Measurements from ENCODE around the gene SYNGR1.

Gene SYNGR1

GRCh38 chr22:39375646-39376045 is 25.9 kb downstream of the SYNGR1 start:
- H2AFZ ChIP-seq (ENCODE audit: low read depth, low read length) = no peak overlapping the region
- peaks cover 11% of the 10 kb centered on the region for H3K36me3 ChIP-seq (ENCODE audit: insufficient read depth, low read length)
- no peaks in the 10 kb centered on the region for H3K27me3 ChIP-seq (ENCODE audit: insufficient read depth, low read length)
- no peaks in the 10 kb centered on the region for H3K4me1 ChIP-seq (ENCODE audit: insufficient read depth, low read length)
- H3K9me3 ChIP-seq (ENCODE audit: low read length) = peaks cover 5% of the 10 kb centered on the region
- no peak overlapping the region for H3K4me3 ChIP-seq (ENCODE audit: low read length)

- H3K4me3 ChIP-seq (ENCODE audit: low read length) = no peak overlapping the region
- no peaks in the 10 kb centered on the region for H3K27me3 ChIP-seq (ENCODE audit: insufficient read depth, low read length)
- peaks cover 16% of the 10 kb centered on the region for H3K36me3 ChIP-seq (ENCODE audit: insufficient read depth, low read length)
These were observed 30.3 kb downstream of the SYNGR1 start for GRCh38 chr22:39379756-39380730.

GRCh38 chr22:39381009-39381755 is 31.4 kb downstream of the SYNGR1 start:
- H3K4me1 ChIP-seq (ENCODE audit: insufficient read depth, low read length) = no peaks in the 10 kb centered on the region
- H3K9me3 ChIP-seq (ENCODE audit: low read length) = no peaks in the 10 kb centered on the region
- H2AFZ ChIP-seq (ENCODE audit: low read depth, low read length) = no peak overlapping the region
- H3K27me3 ChIP-seq (ENCODE audit: insufficient read depth, low read length) = no peaks in the 10 kb centered on the region
- peaks cover 16% of the 10 kb centered on the region for H3K36me3 ChIP-seq (ENCODE audit: insufficient read depth, low read length)
- no peak overlapping the region for H3K4me3 ChIP-seq (ENCODE audit: low read length)

More at GRCh38 chr22:39379756-39380730, 30.3 kb downstream of the SYNGR1 start:
- Histone ChIP-seq H2AFZ (ENCODE audit: low read depth, low read length) (no peak overlapping the region), H3K9me3 (ENCODE audit: low read length) (no peaks in the 10 kb centered on the region), H3K4me1 (ENCODE audit: insufficient read depth, low read length) (no peaks in the 10 kb centered on the region)

- Histone ChIP-seq H3K4me1 (ENCODE audit: insufficient read depth, low read length) (no peaks in the 10 kb centered on the region), H3K4me3 (ENCODE audit: low read length) (no peak overlapping the region), H2AFZ (ENCODE audit: low read depth, low read length) (no peak overlapping the region), H3K27me3 (ENCODE audit: insufficient read depth, low read length) (no peaks in the 10 kb centered on the region), H3K9me3 (ENCODE audit: low read length) (no peaks in the 10 kb centered on the region), H3K36me3 (ENCODE audit: insufficient read depth, low read length) (peaks cover 16% of the 10 kb centered on the region)
These were observed 32.1 kb downstream of the SYNGR1 start for GRCh38 chr22:39381930-39382329.

- Histone ChIP-seq H3K36me3 (ENCODE audit: insufficient read depth, low read length) (peaks cover 13% of the 10 kb centered on the region), H2AFZ (ENCODE audit: low read depth, low read length) (no peak overlapping the region), H3K4me3 (ENCODE audit: low read length) (no peak overlapping the region)
These were observed 32.6 kb downstream of the SYNGR1 start for GRCh38 chr22:39382410-39382809.

GRCh38 chr22:39383841-39384625 is 34.2 kb downstream of the SYNGR1 start:
- no peaks in the 10 kb centered on the region for H3K9me3 ChIP-seq (ENCODE audit: low read length)
- H2AFZ ChIP-seq (ENCODE audit: low read depth, low read length) = no peak overlapping the region
- peaks cover 7% of the 10 kb centered on the region for H3K27me3 ChIP-seq (ENCODE audit: insufficient read depth, low read length)
- peaks cover 5% of the 10 kb centered on the region for H3K36me3 ChIP-seq (ENCODE audit: insufficient read depth, low read length)
- no peak overlapping the region for H3K4me3 ChIP-seq (ENCODE audit: low read length)
- H3K4me1 ChIP-seq (ENCODE audit: insufficient read depth, low read length) = peaks cover 6% of the 10 kb centered on the region

More at GRCh38 chr22:39382410-39382809, 32.6 kb downstream of the SYNGR1 start:
- Histone ChIP-seq H3K27me3 (ENCODE audit: insufficient read depth, low read length) (no peaks in the 10 kb centered on the region), H3K4me1 (ENCODE audit: insufficient read depth, low read length) (no peaks in the 10 kb centered on the region), H3K9me3 (ENCODE audit: low read length) (no peaks in the 10 kb centered on the region)

GRCh38 chr22:39384750-39385480 is 35.1 kb downstream of the SYNGR1 start:
- H2AFZ ChIP-seq (ENCODE audit: low read depth, low read length) = no peak overlapping the region
- H3K4me3 ChIP-seq (ENCODE audit: low read length) = no peak overlapping the region
- peaks cover 6% of the 10 kb centered on the region for H3K4me1 ChIP-seq (ENCODE audit: insufficient read depth, low read length)
- H3K27me3 ChIP-seq (ENCODE audit: insufficient read depth, low read length) = peaks cover 13% of the 10 kb centered on the region
- H3K36me3 ChIP-seq (ENCODE audit: insufficient read depth, low read length) = peaks cover 5% of the 10 kb centered on the region
- no peaks in the 10 kb centered on the region for H3K9me3 ChIP-seq (ENCODE audit: low read length)

GRCh38 chr22:39388261-39389011 is 38.6 kb downstream of the SYNGR1 start:
- Histone ChIP-seq H3K4me1 (ENCODE audit: insufficient read depth, low read length) (peaks cover 6% of the 10 kb centered on the region), H3K9me3 (ENCODE audit: low read length) (no peaks in the 10 kb centered on the region), H3K36me3 (ENCODE audit: insufficient read depth, low read length) (no peaks in the 10 kb centered on the region), H3K4me3 (ENCODE audit: low read length) (peak overlapping the region; percentile 52), H2AFZ (ENCODE audit: low read depth, low read length) (peak overlapping the region; percentile 98), H3K27me3 (ENCODE audit: insufficient read depth, low read length) (peaks cover 13% of the 10 kb centered on the region)

- H2AFZ ChIP-seq (ENCODE audit: low read depth, low read length) = no peak overlapping the region
- H3K4me1 ChIP-seq (ENCODE audit: insufficient read depth, low read length) = peaks cover 6% of the 10 kb centered on the region
- H3K4me3 ChIP-seq (ENCODE audit: low read length) = no peak overlapping the region
- H3K36me3 ChIP-seq (ENCODE audit: insufficient read depth, low read length) = no peaks in the 10 kb centered on the region
- H3K9me3 ChIP-seq (ENCODE audit: low read length) = no peaks in the 10 kb centered on the region
- peaks cover 13% of the 10 kb centered on the region for H3K27me3 ChIP-seq (ENCODE audit: insufficient read depth, low read length)
These were observed 39.6 kb downstream of the SYNGR1 start for GRCh38 chr22:39389420-39389819.

GRCh38 chr22:39392341-39392948 is 42.7 kb downstream of the SYNGR1 start:
- no peak overlapping the region for H2AFZ ChIP-seq (ENCODE audit: low read depth, low read length)
- H3K4me1 ChIP-seq (ENCODE audit: insufficient read depth, low read length) = peaks cover 6% of the 10 kb centered on the region
- peaks cover 13% of the 10 kb centered on the region for H3K27me3 ChIP-seq (ENCODE audit: insufficient read depth, low read length)
- no peaks in the 10 kb centered on the region for H3K9me3 ChIP-seq (ENCODE audit: low read length)
- H3K4me3 ChIP-seq (ENCODE audit: low read length) = no peak overlapping the region
- no peaks in the 10 kb centered on the region for H3K36me3 ChIP-seq (ENCODE audit: insufficient read depth, low read length)

GRCh38 chr22:39395936-39396796 is 46.4 kb downstream of the SYNGR1 start:
- H3K27me3 ChIP-seq (ENCODE audit: insufficient read depth, low read length) = no peaks in the 10 kb centered on the region
- no peak overlapping the region for H3K4me3 ChIP-seq (ENCODE audit: low read length)
- H3K9me3 ChIP-seq (ENCODE audit: low read length) = no peaks in the 10 kb centered on the region
- no peaks in the 10 kb centered on the region for H3K36me3 ChIP-seq (ENCODE audit: insufficient read depth, low read length)
- peaks cover 7% of the 10 kb centered on the region for H3K4me1 ChIP-seq (ENCODE audit: insufficient read depth, low read length)
- no peak overlapping the region for H2AFZ ChIP-seq (ENCODE audit: low read depth, low read length)
